Measurements from ENCODE around the gene TRIM32. TPM values are rescaled to one million over a fixed set of nuclear protein-coding genes. Genes with fewer than 3 reads are reported as not detected.

The TRIM32 gene
- total RNA-seq, 2 experiments from 2014 or later = 11.4 to 13.9 TPM

- Histone ChIP-seq H3K9me3 (ENCODE audit: low read length) (no peaks in the 10 kb centered on the region), H3K27ac (ENCODE audit: low read depth, low read length, poor library complexity, severe bottlenecking) (no peak overlapping the region), H3K36me3 (ENCODE audit: insufficient read depth, low read length) (peaks cover 25% of the 10 kb centered on the region), H3K4me3 (ENCODE audit: low read depth, low read length, poor library complexity, severe bottlenecking) (no peak overlapping the region), H3K9me2 (ENCODE audit: insufficient read depth, low read length) (no peaks in the 10 kb centered on the region), H2AFZ (ENCODE audit: low read length) (no peak overlapping the region), H3K4me1 (ENCODE audit: insufficient read depth, low read length, poor library complexity, severe bottlenecking) (peaks cover 13% of the 10 kb centered on the region), H3K79me2 (ENCODE audit: insufficient read depth, low read depth, low read length) (no peaks in the 10 kb centered on the region; the same call in 1 of the 2 replicates), H4K20me1 (ENCODE audit: insufficient read depth, low read length) (no peaks in the 10 kb centered on the region), H3K4me2 (ENCODE audit: low read length) (no peak overlapping the region)
- DNase-seq (ENCODE audit: low spot score) = no peak
- ChIA-PET POLR2A (interaction anchor here (0.6 to 1.0 kb wide), 2 partner anchors 9 to 13 kb away, joined by 3 to 4 read pairs; no protein-coding TSS in a partner anchor), CTCF (ENCODE audit: unreplicated experiment) (no interaction called here)
- intact Hi-C loops (cut with micrococcal nuclease; ENCODE audit: unreplicated experiment) = no loop called here
- TF ChIP-seq EZH2phosphoT487 (IDR thresholded peaks at IDR 0.05; ENCODE audit: borderline replicate concordance, low read depth, low read length) = no peak
- TF ChIP-seq CTCF (conservative IDR thresholded peaks at IDR 0.05; ENCODE audit: low read length) = no peak
- BruUV-seq (replicated peaks) = no TSS peak
Measured at GRCh38 chr9:116694785-116695291, 7.7 kb downstream of the TRIM32 start.

GRCh38 chr9:116695438-116695837 is 8.3 kb downstream of the TRIM32 start:
- no peaks in the 10 kb centered on the region; the same call in 1 of the 2 replicates for H3K79me2 ChIP-seq (ENCODE audit: insufficient read depth, low read depth, low read length)
- CTCF ChIA-PET (ENCODE audit: unreplicated experiment) = no interaction called here

More at GRCh38 chr9:116695438-116695837, 8.3 kb downstream of the TRIM32 start:
- TF ChIP-seq CTCF (conservative IDR thresholded peaks at IDR 0.05; ENCODE audit: low read length) = no peak
- TF ChIP-seq EZH2phosphoT487 (IDR thresholded peaks at IDR 0.05; ENCODE audit: borderline replicate concordance, low read depth, low read length) = no peak
- POLR2A ChIA-PET = interaction anchor here (0.6 kb wide), 1 partner anchor 13 kb away, joined by 3 read pairs; no protein-coding TSS in a partner anchor
- Histone ChIP-seq H3K4me2 (ENCODE audit: low read length) (no peak overlapping the region), H3K36me3 (ENCODE audit: insufficient read depth, low read length) (peaks cover 31% of the 10 kb centered on the region), H3K9me2 (ENCODE audit: insufficient read depth, low read length) (no peaks in the 10 kb centered on the region), H4K20me1 (ENCODE audit: insufficient read depth, low read length) (no peaks in the 10 kb centered on the region), H3K9me3 (ENCODE audit: low read length) (no peaks in the 10 kb centered on the region), H3K4me3 (ENCODE audit: low read depth, low read length, poor library complexity, severe bottlenecking) (no peak overlapping the region), H3K4me1 (ENCODE audit: insufficient read depth, low read length, poor library complexity, severe bottlenecking) (peaks cover 13% of the 10 kb centered on the region), H2AFZ (ENCODE audit: low read length) (no peak overlapping the region), H3K27ac (ENCODE audit: low read depth, low read length, poor library complexity, severe bottlenecking) (no peak overlapping the region)
- intact Hi-C loops (cut with micrococcal nuclease; ENCODE audit: unreplicated experiment) = no loop called here
- BruUV-seq (replicated peaks) = no TSS peak
- DNase-seq (ENCODE audit: low spot score) = peak; percentile 13
